ENCODE measurements around the gene ACER1.

GRCh38 chr19:6292006-6292405 is 41.4 kb downstream of the ACER1 start:
- no peak for TF ChIP-seq POLR2A (IDR thresholded peaks at IDR 0.05)
- TF ChIP-seq POLR2AphosphoS5 (IDR thresholded peaks at IDR 0.05), result no peak
- no peak for TF ChIP-seq CTCF (IDR thresholded peaks at IDR 0.05)

Data from prostate gland (tissue), 2 donors.